Measurements from ENCODE around the gene EFTUD2.

The EFTUD2 gene

GRCh38 chr17:44887971-44888954 is 11.0 kb downstream of the EFTUD2 start:
- DNase-seq (ENCODE audit: low read depth): no peak

DNA sequence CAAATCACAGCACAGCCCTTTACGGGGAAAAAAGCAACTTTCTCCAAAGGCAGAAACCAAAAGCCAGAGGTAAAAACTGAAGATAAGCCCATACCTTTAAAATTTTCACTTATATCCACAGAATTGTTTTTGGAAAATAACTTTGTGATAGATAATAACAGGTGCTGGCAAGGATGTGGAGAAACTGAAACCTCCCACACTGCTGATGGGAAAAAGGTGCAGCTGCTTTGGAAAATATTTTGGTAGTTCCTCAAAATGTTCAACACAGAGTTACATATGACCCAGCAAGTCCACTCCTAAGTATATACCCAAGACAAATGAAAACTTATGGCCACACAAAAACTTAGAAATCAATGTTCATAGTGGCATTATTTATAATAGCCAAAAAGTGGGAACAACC is 12.2 kb downstream of the EFTUD2 start:
- no peak for DNase-seq (ENCODE audit: low read depth)

DNA sequence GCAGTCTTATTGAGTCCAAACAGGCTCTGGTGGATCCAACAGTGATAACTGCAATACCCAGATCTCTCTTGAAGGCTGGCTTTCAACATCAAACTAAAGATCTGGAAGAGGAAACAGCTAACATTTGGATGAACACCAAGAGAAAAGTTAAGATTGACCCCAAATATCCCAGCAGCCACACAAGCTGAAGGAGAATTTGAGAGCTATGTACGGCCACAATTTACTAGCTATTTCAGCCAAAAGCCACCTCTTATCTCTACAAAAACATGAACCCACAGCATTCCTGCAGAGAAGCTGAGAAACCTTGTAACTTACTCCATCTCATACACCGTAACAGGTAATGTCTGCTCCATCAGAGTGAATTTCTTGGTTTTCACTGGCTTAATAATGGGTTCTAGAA is 14.3 kb downstream of the EFTUD2 start:
- DNase-seq (ENCODE audit: low read depth): no peak

DNA sequence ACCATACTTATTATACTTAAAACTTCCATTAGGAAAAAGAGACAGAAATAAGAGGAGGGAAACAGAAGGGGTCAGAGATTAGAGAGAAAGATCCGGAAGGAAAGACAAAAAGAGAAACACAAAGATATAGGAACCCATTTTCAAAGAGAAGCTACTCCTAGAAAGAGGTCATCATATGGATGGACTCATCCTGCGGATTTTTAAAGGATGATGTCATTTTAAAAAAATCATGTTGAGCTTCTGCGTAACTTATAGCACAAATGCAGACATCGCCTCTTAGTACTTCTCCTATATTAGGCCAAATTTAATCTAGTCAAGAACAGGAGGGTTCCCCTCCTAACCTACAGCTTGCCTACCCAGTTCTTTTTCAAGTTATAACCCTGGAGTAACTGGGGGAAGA is 18.1 kb downstream of the EFTUD2 start:
- no peak for DNase-seq (ENCODE audit: low read depth)

DNA sequence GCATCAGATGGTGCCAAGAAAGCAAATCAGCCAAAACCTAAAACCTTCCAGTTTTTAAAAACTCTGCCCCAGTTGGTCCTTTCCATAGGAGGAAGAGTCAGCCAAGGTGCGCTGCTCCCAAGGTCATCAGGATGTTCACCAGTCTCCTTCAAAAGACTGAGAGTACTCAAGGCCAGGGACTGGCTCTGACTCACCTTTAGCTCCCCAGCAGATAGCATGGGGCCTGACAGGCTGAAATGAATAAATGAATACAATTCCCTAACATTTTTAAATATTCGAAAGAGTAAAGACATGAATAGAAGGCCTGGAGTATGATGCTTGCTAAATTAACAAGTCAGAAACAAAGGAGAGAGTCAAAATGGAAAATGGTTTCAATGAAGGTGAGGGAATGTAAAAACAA is 19.2 kb downstream of the EFTUD2 start:
- no peak for DNase-seq (ENCODE audit: low read depth)

DNA sequence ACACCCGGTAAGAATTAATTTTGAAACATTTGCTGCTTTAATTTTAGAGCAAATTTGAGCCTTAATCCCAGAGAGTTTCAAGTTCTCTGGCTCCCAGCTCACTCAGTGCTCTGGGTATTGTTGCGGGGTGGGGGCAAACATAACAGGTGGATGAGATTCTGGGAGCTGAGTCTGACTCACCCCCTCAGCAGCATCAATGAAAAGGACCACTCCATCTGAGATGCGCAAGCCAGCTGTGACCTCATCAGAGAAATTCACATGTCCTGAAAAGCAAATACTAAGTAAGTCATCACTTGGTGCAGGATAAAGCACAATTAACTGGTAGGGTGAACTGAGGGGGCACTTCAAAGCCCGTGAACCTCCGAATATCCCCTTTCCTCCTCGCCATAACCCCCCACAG is 19.9 kb downstream of the EFTUD2 start:
- DNase-seq (ENCODE audit: low read depth): no peak

DNA sequence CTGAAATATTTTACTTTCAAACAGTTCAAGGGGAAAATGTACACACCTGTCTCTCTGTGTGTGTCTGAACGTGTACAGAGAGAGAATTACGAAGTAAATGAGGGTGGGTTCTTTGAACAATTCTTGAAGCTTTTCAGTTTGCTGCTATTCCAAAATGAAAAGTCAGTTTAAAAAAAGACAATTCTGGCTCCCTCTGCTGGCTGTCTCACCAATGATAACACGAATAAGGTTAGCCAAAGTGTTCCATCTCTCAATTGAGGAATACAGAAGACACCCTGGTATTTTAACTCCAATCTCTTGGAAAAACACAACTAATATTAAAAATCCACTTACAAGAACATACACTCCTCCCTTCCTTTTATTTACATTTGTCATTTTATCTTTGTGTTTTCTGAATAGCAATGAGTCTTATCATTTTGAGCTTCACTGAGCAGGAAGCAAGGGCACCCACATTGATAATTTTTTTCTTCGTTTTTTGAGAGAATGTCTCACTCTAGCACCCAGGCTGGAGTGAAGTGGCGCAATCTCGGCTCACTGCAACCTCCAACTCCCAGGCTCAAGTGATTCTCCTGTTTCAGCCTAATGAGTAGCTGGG is 20.5 kb downstream of the EFTUD2 start:
- DNase-seq (ENCODE audit: low read depth): no peak

DNA sequence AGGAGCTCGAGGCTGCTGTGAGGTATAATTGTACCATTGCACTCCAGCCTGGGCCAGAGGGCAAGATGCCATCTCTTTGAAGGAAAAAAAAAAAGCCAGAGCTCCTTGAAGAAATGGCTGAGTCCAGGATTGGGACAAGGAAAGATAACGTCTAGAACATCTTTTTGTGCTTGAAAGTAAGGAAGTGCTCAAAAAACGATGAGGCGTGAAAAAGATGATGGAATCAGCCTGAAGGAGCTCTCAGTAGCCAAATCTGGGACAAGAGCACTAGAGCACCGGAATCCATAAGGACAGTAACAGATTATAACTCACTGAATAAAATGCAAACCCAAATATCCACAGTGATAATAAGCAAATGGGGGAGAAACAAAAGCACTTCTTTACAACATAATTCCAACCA is 22.1 kb downstream of the EFTUD2 start:
- no peak for DNase-seq (ENCODE audit: low read depth)

- DNase-seq (ENCODE audit: low read depth): no peak
These were observed 23.5 kb downstream of the EFTUD2 start for GRCh38 chr17:44875761-44876160.

DNA sequence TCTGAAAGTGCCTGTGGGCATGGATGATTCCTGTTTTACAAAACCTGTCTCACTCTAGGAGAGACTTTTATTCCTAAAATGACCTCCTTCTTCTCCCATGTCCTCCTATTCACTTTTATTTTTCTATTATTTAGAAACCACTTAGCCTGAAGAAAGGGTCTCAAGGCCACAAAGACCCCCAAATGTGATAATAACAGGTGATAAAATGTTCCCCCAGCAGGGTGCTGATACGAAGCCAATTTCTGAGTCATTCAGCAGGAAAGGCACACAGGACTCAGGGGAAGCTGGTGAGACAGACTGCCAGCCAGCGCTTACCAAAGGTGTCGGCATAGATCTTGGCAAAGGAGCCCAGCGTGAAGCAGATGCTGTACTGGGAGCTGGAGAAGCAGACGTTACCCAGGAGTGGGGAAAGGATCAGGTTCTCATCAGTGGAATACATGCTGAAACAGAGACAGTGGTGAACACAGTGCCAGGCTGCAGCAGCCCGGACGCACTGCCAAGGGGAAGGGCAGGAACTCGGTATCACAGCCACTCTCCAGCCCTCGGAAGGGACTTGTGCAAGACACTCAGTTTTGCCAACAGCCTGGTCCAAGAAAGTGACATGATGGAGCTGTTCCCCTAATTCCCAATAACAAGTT is 27.0 kb downstream of the EFTUD2 start:
- no peak for DNase-seq (ENCODE audit: low read depth)

DNA sequence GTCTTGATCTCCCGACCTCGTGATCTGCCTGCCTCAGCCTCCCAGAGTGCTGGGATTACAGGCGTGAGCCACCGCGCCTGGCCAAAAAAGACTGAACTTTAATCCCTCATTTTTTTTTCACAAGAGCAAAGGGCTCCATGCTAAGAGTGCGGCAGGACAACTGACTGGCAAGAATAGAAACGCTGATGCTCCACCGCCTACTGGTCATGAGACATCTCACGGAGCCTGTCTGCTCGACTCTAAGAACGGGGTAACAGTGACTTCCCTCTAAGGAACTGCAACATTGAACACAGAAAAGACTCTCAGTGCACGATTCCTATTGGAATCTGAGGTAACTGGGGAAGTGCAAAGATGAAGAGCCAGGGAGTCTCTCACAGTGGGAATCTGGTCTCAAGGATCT is 27.7 kb downstream of the EFTUD2 start:
- no peak for DNase-seq (ENCODE audit: low read depth)

- DNase-seq (ENCODE audit: low read depth): no peak
These were observed 31.4 kb downstream of the EFTUD2 start for GRCh38 chr17:44867841-44868240.

GRCh38 chr17:44865931-44866330 is 33.3 kb downstream of the EFTUD2 start:
- DNase-seq (ENCODE audit: low read depth): no peak

DNA sequence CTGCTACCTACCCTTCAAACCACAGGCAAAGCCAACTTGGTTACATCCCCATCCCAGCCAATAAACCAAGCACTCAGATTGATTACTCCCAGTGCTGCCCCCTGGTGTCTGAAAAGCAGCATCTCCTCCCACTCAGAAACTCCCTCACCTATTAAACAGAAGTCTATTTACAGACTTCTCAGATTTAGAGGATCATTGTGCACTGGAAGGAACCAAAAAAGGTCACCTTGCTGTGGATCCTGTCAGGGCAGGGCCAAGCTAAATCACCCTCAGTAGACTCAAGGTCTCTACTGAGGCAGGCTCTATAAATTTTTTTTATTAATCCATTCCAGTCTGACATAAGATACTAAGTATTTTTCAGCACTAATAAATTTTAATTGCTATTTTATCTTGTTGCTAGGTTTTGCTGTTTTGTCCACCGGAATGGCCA is 34.0 kb downstream of the EFTUD2 start:
- DNase-seq (ENCODE audit: low read depth): peak; percentile 22

DNA sequence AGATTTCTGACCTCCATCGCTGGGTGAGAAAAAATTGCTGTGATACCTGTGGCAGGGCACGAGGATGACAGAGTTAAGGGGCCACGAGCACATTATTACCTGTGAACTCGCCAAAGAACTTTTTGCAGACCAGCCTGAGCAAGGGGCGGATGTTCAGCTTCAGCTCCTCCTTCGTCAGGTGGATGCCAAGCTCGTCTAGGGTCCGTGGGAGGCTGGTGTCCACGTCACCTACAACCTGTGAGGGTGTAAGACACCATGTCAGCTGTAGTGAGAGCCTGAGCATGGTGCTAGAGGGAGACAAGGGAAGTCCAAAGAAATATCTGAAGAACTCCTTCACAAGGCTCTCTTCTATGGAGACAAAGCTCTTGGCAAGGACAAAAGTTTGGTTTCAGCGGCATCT is 34.4 kb downstream of the EFTUD2 start:
- DNase-seq (ENCODE audit: low read depth): no peak

- no peak for DNase-seq (ENCODE audit: low read depth)
These were observed 36.0 kb downstream of the EFTUD2 start for GRCh38 chr17:44863061-44863918.

GRCh38 chr17:44862278-44862914 is 36.8 kb downstream of the EFTUD2 start:
- DNase-seq (ENCODE audit: low read depth): no peak

DNA sequence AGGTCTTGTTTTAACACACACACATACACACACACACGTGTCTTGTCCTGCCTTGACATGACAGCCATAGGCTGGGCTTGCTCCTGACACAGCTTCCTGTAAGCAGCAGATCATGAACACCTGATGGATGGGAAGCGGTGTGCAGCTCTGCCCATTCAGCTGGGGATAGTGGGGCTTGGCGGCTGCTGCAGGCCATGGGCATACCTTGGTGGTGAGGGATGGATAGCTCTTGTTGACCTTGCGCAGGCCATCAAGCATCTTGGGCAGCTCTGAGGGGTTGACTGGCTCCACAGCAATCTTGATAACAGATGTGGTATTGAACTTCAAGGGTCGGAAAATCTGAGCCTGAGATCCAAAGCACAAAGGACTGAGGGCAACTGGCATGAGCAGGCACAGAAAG is 39.5 kb downstream of the EFTUD2 start:
- DNase-seq (ENCODE audit: low read depth): no peak

GRCh38 chr17:44854192-44854591 is 45.1 kb downstream of the EFTUD2 start:
- no peak for DNase-seq (ENCODE audit: low read depth)

DNA sequence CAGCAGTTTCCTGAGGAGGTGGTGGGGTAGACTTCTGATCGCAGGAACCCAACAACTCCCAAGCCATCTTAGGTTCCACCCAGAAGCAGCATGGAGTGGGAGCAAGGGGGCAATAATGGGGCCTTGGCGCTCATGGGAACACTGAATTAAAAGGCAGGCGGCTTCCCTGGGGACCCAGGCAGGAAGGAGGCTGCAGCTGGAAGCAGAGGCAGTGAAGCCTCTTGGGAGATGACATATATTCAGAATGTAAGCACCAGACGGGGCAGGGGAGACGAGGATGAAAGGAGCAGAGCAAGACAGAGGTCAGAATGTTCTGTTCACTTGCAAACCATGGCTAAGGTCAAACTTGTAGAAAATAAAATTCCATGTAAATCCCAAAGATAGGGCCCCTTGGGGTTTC is 48.6 kb downstream of the EFTUD2 start:
- no peak for DNase-seq (ENCODE audit: low read depth)

- DNase-seq (ENCODE audit: low read depth): no peak
These were observed 49.2 kb downstream of the EFTUD2 start for GRCh38 chr17:44850025-44850424.

Data from stimulated activated CD8-positive, alpha-beta memory T cell treated with anti-CD3 and anti-CD28 coated beads, Interleukin-12 subunit alpha, Interleukin-12 subunit beta, amount 100 ng/mL, for 4 hours (primary cell).